ENCODE data around the gene INPP5A.
"Not testable (repeated sequence)": the region's sequence is repeated elsewhere in the genome, so short reads cannot be mapped to it uniquely, and the experiment has no call there.

Gene INPP5A

DNA sequence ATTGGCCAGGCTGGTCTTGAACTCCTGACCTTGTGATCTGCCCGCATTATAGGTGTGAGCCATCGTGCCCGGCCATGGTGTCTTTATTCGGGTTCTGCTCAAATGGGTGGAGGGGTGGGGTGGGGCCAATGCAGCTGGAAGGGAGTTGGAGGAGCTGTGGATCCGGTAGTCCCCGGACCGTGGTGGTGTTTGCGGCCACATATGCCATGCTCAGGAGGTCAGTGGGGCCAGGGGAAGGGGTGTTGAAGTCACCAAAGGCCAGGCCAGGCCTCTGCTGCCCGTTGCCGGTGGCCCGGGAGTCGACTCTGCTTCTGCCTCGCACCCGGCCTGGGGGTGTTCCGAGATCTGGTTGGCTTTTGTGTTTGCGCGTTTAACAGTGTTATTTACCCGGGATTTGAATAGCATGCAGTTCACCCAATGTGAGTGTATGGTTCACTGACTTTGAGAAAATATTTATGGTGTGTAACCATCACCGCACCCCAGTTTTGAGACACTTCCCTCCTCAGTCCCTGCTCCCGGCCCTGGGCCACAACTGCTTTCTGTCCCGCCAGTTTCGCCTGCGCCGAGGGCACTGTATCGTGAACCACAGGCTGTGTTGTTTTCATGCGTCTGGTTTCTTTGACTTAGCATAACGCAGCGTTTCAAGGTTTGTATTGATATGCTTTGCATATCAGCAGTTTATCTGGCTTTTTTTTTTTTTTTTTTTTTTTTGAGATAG lies 10.7 kb downstream of the INPP5A start:
- no peak overlapping the region for H3K27ac ChIP-seq
- TF ChIP-seq, protein P1, sequence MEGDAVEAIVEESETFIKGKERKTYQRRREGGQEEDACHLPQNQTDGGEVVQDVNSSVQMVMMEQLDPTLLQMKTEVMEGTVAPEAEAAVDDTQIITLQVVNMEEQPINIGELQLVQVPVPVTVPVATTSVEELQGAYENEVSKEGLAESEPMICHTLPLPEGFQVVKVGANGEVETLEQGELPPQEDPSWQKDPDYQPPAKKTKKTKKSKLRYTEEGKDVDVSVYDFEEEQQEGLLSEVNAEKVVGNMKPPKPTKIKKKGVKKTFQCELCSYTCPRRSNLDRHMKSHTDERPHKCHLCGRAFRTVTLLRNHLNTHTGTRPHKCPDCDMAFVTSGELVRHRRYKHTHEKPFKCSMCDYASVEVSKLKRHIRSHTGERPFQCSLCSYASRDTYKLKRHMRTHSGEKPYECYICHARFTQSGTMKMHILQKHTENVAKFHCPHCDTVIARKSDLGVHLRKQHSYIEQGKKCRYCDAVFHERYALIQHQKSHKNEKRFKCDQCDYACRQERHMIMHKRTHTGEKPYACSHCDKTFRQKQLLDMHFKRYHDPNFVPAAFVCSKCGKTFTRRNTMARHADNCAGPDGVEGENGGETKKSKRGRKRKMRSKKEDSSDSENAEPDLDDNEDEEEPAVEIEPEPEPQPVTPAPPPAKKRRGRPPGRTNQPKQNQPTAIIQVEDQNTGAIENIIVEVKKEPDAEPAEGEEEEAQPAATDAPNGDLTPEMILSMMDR (conservative IDR thresholded peaks at IDR 0.05), result no peak
- no peak for TF ChIP-seq ZFX (IDR thresholded peaks at IDR 0.05)

DNA sequence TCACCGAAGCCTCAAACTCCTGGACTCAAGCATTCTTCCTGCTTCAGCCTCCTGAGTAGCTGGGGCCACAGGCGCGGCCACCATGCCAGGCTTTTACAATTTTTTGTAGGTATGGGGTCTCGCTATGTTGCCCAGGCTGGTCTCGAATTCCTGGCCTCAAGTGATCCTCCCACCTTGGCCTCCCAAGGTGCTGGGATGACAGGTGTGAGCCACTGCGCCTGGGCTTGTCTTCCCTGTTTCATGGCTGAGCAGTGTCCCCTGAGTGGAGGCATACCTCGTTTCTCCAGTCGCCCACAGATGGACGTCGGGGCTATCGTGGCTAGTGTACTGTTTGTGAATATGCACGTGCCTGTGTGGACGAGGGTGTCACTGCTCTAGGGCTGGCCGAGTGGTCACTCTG lies 11.3 kb downstream of the INPP5A start:
- TF ChIP-seq, protein P1 (conservative IDR thresholded peaks at IDR 0.05), result no peak
- TF ChIP-seq ZFX (IDR thresholded peaks at IDR 0.05), result no peak
- no peak overlapping the region for H3K27ac ChIP-seq

DNA sequence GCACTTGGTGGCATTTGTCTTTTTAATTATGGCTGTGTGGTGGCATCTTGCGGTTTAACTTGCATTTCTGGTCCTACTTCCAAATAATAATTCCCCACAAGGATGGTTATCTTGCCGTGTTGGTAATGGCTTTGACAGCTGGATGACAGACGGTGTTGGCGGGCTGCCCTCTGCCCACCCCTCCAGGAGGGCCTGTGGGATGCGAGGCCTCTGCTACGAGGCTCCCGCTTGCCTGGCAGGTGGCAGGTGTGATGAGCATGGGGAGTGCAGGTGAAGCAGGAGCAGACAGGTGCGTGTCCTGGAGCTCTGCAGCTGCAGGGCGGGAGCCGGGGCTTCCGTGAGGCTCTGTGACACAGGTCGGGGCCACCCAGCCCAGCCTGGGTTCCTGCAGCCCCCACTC lies 11.8 kb downstream of the INPP5A start:
- TF ChIP-seq, protein P1 (conservative IDR thresholded peaks at IDR 0.05), result no peak
- TF ChIP-seq ZFX (IDR thresholded peaks at IDR 0.05), result no peak
- H3K27ac ChIP-seq, result no peak overlapping the region

DNA sequence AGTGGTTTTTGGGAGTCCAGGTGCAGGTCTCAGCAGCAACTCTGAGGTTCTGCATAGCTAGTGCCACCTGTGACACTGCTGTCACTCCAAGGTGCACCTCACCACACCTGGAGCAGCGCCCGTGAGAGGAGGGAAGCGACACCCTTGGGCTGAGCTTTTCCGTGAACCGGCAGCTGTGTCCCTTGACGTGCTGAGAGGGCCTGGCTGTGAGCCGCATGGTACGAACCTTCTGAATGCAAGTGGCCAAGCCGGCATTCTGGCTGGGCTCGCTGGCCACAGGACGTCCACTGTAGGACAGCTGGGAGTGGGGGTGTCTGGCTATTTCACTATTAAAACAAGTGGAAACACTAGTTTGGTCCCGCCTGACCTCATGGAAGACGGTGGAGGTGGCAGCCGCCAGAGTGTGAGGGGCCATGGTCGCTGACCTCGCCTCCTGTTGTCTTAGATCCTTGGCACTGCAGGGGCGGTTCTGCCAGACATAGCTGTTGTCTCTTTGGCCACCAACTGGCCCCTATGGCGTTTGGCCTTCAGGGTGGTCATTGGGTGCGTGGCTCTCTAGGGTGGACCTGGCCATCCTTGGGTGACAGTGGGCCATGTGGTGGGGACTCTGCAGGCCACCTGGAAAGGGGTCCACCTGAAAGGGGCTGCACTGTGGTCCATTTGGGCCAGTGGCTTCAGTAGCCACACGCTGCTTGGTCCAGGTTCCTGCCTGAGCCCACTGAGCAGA lies 12.9 kb downstream of the INPP5A start:
- no peak overlapping the region for H3K27ac ChIP-seq
- TF ChIP-seq, protein P1 (conservative IDR thresholded peaks at IDR 0.05), result no peak
- TF ChIP-seq ZFX (IDR thresholded peaks at IDR 0.05), result no peak

DNA sequence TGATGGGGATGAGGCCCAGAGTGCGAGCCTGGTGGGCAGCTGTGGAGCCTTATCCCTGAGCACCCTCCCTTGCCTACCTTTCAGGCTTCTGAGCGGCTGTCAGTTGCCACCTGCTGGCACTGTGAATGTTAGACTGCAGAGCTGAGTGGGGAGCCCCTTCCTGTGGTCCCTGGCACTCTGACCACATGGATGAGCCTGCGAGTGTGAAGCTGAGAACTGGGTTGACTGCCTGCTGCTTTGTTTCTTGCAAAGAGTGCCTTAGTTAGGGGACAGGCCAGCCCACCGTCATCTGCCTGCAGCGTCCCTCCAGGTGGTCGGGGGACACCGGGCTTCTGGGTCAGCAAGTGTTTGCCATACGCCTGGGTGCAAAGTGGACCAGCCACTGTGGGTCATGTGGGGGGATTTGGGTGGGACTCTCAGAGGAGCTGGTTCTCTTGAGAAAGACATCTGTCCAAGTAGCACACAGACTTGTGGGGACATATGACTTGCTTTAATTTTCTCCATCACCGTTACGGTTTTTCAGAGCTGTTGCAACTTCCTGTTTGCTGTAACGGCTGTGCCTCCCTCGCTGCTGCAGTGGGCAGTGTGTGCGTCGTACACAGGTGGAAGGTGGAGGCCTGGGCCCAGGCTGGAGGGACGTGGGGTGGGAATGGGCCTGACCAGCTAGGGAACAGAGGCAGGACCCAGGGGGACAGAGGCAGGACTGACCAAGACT lies 13.7 kb downstream of the INPP5A start:
- H3K27ac ChIP-seq, result no peak overlapping the region
- TF ChIP-seq, protein P1 (conservative IDR thresholded peaks at IDR 0.05), result no peak
- TF ChIP-seq ZFX (IDR thresholded peaks at IDR 0.05), result no peak

DNA sequence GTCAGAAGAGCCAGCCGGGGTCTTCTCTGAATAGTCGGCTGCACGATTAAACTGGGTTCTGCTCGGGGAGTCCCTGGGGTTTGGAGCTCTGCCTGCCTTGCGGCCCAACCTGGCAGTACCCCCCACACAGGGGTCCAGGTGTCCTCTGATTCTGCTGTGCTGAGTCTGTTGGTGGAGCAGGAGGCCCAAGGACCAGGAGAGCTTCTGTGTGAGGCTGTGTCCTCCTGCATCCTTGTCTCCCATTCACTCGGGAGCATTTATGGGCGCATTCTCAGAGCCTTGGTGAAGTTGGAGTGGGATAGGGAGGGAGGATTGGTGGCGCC lies 14.2 kb downstream of the INPP5A start:
- no peak for TF ChIP-seq ZFX (IDR thresholded peaks at IDR 0.05)
- TF ChIP-seq, protein P1 (conservative IDR thresholded peaks at IDR 0.05), result no peak

DNA sequence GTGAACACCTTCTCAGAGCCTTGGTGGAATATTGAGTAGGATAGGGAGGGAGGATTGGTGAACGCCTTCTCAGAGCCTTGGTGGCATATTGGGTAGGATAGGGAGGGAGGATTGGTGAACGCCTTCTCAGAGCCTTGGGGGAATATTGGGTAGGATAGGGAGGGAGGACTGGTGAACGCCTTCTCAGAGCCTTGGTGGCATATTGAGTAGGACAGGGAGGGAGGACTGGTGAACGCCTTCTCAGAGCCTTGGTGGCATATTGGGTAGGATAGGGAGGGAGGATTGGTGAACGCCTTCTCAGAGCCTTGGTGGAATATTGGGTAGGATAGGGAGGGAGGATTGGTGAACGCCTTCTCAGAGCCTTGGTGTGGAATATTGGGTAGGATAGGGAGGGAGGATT lies 15.0 kb downstream of the INPP5A start:
- not testable (repeated sequence) for H3K27ac ChIP-seq

More for the DNA sequence above, 14.2 kb downstream of the INPP5A start:
- H3K27ac ChIP-seq, result no peak overlapping the region

DNA sequence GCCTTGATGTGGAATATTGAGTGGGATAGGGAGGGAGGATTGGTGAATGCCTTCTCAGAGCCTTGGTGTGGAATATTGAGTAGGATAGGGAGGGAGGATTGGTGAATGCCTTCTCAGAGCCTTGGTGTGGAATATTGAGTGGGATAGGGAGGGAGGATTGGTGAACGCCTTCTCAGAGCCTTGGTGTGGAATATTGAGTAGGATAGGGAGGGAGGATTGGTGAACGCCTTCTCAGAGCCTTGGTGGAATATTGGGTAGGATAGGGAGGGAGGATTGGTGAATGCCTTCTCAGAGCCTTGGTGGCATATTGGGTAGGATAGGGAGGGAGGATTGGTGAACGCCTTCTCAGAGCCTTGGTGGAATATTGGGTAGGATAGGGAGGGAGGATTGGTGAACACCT lies 16.0 kb downstream of the INPP5A start:
- not testable (repeated sequence) for H3K27ac ChIP-seq
